H1 (cell line): ENCODE results near the gene GNB1L. TPM values are rescaled to one million over a fixed set of nuclear protein-coding genes. Genes with fewer than 3 reads are reported as not detected.

ENCODE experiments used
- CBX8 ChIP-seq: fragments of 300-800, 300-1000 bp; sonication (generic); IDR thresholded peaks from 2 replicates; pipeline ENCODE4 v1.7.1; 2016; ENCODE audit warnings: low read depth, low read length, borderline replicate concordance
- CHD2 ChIP-seq: IDR thresholded peaks from 2 replicates; pipeline ENCODE4 v1.6.1; 2012; ENCODE audit warnings: low read length, improper control_type of control experiment
- CTBP2 ChIP-seq: IDR thresholded peaks from 2 replicates; pipeline ENCODE4 v1.7.0; 2011; ENCODE audit warnings: borderline replicate concordance, mild to moderate bottlenecking, moderate library complexity, mixed read lengths, low read length; ENCODE audit not compliant: insufficient read depth, insufficient read length
- GTF2F1 ChIP-seq: IDR thresholded peaks from 2 replicates; pipeline ENCODE4 v1.6.1; 2012; ENCODE audit warnings: low read depth, low read length, improper control_type of control experiment, borderline replicate concordance
- SP4 ChIP-seq: IDR thresholded peaks from 2 replicates; pipeline ENCODE4 v1.6.1; 2012; ENCODE audit warnings: low read length, inconsistent platforms
- SUZ12 ChIP-seq: fragments of 200-600 bp; sonication (generic); IDR thresholded peaks from 2 replicates; pipeline ENCODE4 v1.6.1; 2012; ENCODE audit warnings: mild to moderate bottlenecking, inconsistent platforms, low read length, moderate library complexity, mixed read lengths
- TCF12 ChIP-seq: IDR thresholded peaks from 2 replicates; pipeline ENCODE4 v1.6.1; 2011; ENCODE audit warnings: low read depth, mild to moderate bottlenecking, low read length
- polyA plus RNA-seq, 7 experiments: library from polyadenylated mRNA; depleted of rRNA in 3 of 7; stranded (reverse) in 5 of 7; unstranded in 2 of 7; fragments of >200 nt in 5 of 7; fragments of 200-250 nt in 2 of 7; gene quantifications; 1 replicate in 5 of 7; 2 replicates in 1 of 7; 4 replicates in 1 of 7; pipeline versions ENCODE4 v1.2.1 to v1.2.3, GENCODE V29; 2011 to 2013; ENCODE audit warnings: missing spikeins in 2 of 7, mixed read lengths in 2 of 7
- total RNA-seq: library from RNA; stranded (reverse); fragmentation: NEBNext Ultra II Directional; extraction: Animal tissue kit (Norgen Biotek cat#: 25700); gene quantifications from 2 replicates; pipeline ENCODE4 v1.2.1, GENCODE V29; 2021

The GNB1L gene
- total and polyA plus RNA-seq, 2 of the 8 experiments (the other 6 are each of a cell fraction or from before 2014, with no cell fraction given): 14.0 to 15.6 TPM

DNA sequence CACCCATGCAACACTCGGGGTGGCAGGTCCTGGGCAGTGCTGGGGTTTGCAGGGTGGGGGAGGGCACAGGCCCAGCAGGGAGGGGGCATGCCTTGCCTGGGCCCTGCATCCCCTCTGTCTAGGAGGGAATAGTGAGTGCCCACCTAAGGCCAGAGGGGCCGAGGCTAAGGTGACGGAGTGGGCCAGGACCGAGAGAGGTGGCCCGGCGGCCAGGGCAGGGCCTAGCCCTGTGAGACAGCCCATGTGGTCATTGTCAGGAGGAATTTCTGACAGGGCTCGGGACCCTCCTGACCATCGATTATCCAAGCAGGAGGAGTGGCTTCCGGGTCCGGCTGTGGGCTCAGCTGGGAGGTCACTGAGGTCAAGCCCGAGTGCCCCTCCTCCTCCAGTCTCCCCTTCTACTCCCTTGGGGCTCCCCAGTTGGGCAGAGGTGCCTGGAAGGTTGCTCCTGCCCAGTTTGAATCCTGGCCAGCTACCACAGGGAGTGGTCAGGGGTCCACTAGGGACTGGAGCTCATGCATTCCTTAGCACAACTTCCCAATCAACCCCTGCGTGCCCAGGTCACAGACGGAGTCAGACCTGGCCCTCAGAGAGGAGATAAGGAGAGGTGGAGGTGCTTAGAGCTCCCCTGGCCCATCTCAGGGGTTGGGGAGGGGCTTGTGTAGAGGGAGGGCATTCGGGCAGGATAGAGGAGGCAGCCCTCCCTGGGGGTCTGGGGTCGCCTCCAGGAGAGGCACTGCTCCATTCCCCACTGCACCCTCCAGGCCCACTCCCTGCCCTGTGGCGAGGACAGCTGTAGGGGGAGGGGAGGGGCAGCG lies 116.6 kb downstream of the GNB1L start (continued):
- TF ChIP-seq GTF2F1 (no peak), SP4 (no peak), CTBP2 (no peak), TCF12 (no peak), CBX8 (no peak), SUZ12 (no peak), CHD2 (no peak)
